Endothelial cell of umbilical vein (primary cell): Measurements from ENCODE around the gene MR1. TPM values are rescaled to one million over a fixed set of nuclear protein-coding genes. Genes with fewer than 3 reads are reported as not detected.
A peak's percentile ranks its signal among the peaks of the same experiment; 100 is the strongest.

ENCODE experiments used
- BruUV-seq: library from RNA; stranded (reverse); fragments of 400-500 nt; replicated peaks from 2 replicates; lab custom pipeline; 2021; lab: Mats Ljungman, UMichigan
- CTCF ChIA-PET: fragments of 300-600, 350-600 bp; sonication (Branson Sonifier 250); formaldehyde crosslinking; loops from one replicate; lab custom pipeline; 2021; ENCODE audit warnings: antibody characterized with exemption, inconsistent platforms; lab: Charles Lee
- POLR2A ChIA-PET: fragments of 300-600, 350-600 bp; sonication (Branson Sonifier 250); formaldehyde crosslinking; loops from one replicate; lab custom pipeline; 2021; ENCODE audit warnings: antibody characterized with exemption, inconsistent platforms; lab: Charles Lee
- DNase-seq: peaks from one replicate; pipeline ENCODE4 v3.0.0-alpha.2; 2011; ENCODE audit warnings: low read depth, low spot score
- FAIRE-seq: peaks from 2 replicates; lab custom pipeline; 2011; peaks lifted over from hg19 to GRCh38; lab: Jason Lieb, UNC
- H2AFZ ChIP-seq: 2 replicates; pipeline ENCODE4 v1.6.0; 2012; ENCODE audit warnings: low read depth, low read length, control low read depth, inconsistent platforms
- H3K27ac ChIP-seq: 2 replicates; pipeline ENCODE4 v1.5.1; 2011; ENCODE audit warnings: low read depth, mild to moderate bottlenecking, control low read depth, low read length, moderate library complexity; ENCODE audit not compliant: insufficient read depth
- H3K27me3 ChIP-seq, 2 experiments: 2 replicates each; pipeline versions ENCODE4 v1.6.0 to v1.6.1; 2011; ENCODE audit warnings: low read length in 2 of 2, mixed read lengths in 1 of 2; ENCODE audit not compliant: control insufficient read depth in 2 of 2, insufficient read depth in 2 of 2
- H3K36me3 ChIP-seq, 2 experiments: 2 replicates in 1 of 2; 3 replicates in 1 of 2; pipeline ENCODE4 v1.5.1; 2011; ENCODE audit warnings: low read length in 2 of 2, mild to moderate bottlenecking in 1 of 2, moderate library complexity in 1 of 2; ENCODE audit not compliant: control insufficient read depth in 2 of 2, insufficient read depth in 2 of 2; ENCODE audit errors: extremely low read depth in 1 of 2
- H3K4me1 ChIP-seq: 3 replicates; pipeline ENCODE4 v1.5.1; 2011; ENCODE audit warnings: mild to moderate bottlenecking, low read length; ENCODE audit not compliant: control insufficient read depth, insufficient read depth; ENCODE audit errors: extremely low read depth
- H3K4me2 ChIP-seq: 2 replicates; pipeline ENCODE4 v1.6.1; 2011; ENCODE audit warnings: low read length, control low read depth, mixed read lengths; ENCODE audit not compliant: insufficient read depth
- H3K4me3 ChIP-seq, 3 experiments: fragments of 200-600 bp in 1 of 3; sonication (generic), shearing (Covaris generic) in 1 of 3; replicated peaks in 1 of 3; 2 replicates each; pipeline ENCODE4 v1.5.1; 2011 to 2016; ENCODE audit warnings: control low read depth in 3 of 3, low read length in 3 of 3, mild to moderate bottlenecking in 2 of 3, inconsistent platforms in 1 of 3, low read depth in 1 of 3, moderate library complexity in 1 of 3; ENCODE audit not compliant: insufficient read depth in 1 of 3
- H3K79me2 ChIP-seq: 2 replicates; pipeline ENCODE4 v1.6.0; 2012; ENCODE audit warnings: low read length, inconsistent platforms; ENCODE audit not compliant: control insufficient read depth, insufficient read depth
- H3K9ac ChIP-seq: replicated peaks from 2 replicates; pipeline ENCODE3; 2011; ENCODE audit warnings: low read length, control low read depth; ENCODE audit not compliant: insufficient read depth; ENCODE audit errors: extremely low read depth
- H3K9me1 ChIP-seq: replicated peaks from 3 replicates; pipeline ENCODE4 v1.6.0; 2011; ENCODE audit warnings: mild to moderate bottlenecking, low read length; ENCODE audit not compliant: control insufficient read depth, insufficient read depth; ENCODE audit errors: extremely low read depth
- H3K9me3 ChIP-seq: replicated peaks from 2 replicates; pipeline ENCODE4 v1.5.1; 2012; ENCODE audit warnings: low read length, inconsistent platforms; ENCODE audit not compliant: control insufficient read depth, insufficient read depth
- H4K20me1 ChIP-seq: replicated peaks from 2 replicates; pipeline ENCODE3; 2011; ENCODE audit warnings: mild to moderate bottlenecking, low read length; ENCODE audit not compliant: control insufficient read depth, insufficient read depth; ENCODE audit errors: extremely low read depth
- EZH2 ChIP-seq: IDR thresholded peaks from 2 replicates; pipeline ENCODE4 v1.6.1; 2012; ENCODE audit warnings: borderline replicate concordance, low read depth, mild to moderate bottlenecking, moderate library complexity, low read length, inconsistent platforms; ENCODE audit not compliant: severe bottlenecking
- FOS ChIP-seq: IDR thresholded peaks from 2 replicates; pipeline ENCODE4 v1.6.1; 2011; ENCODE audit warnings: mild to moderate bottlenecking, low read length, moderate library complexity, borderline replicate concordance; ENCODE audit not compliant: insufficient read depth
- POLR2A ChIP-seq: IDR thresholded peaks from 2 replicates; pipeline ENCODE4 v1.6.1; 2012; ENCODE audit warnings: low read depth, mild to moderate bottlenecking, control low read depth, low read length
- POLR2AphosphoS5 ChIP-seq: IDR thresholded peaks from 2 replicates; pipeline ENCODE4 v1.6.1; 2012; ENCODE audit warnings: low read depth, mild to moderate bottlenecking, control low read depth, low read length, moderate library complexity; ENCODE audit not compliant: insufficient read depth
- dilution Hi-C: fragments of 300-500 bp; cut with MboI; formaldehyde crosslinking; loops from one replicate; pipeline ENCODE4 v1.15.0; 2019; ENCODE audit warnings: low sequenced_read_pairs; ENCODE audit not compliant: extremely low pct_ligation_motif_present
- intact Hi-C: fragments of 100-400 bp; cut with micrococcal nuclease; formaldehyde crosslinking; loops from one replicate; pipeline ENCODE4 v1.10.0; 2022
- polyA plus RNA-seq, 4 experiments: library from polyadenylated mRNA; depleted of rRNA in 3 of 4; stranded (reverse) in 3 of 4; unstranded in 1 of 4; fragments of >200 nt; gene quantifications; 2 replicates each; pipeline versions ENCODE4 v1.2.1 to v1.2.3, GENCODE V29; 2011 to 2012; ENCODE audit warnings: missing spikeins in 1 of 4
- total RNA-seq: library from RNA; stranded (reverse); gene quantifications from 2 replicates; pipeline ENCODE4 v1.2.3, GENCODE V29; 2021
- TF ChIP-seq, protein P1 (sequence below), 2 donors: IDR thresholded peaks; 1 replicate in 1 of 2; 2 replicates in 1 of 2; pipeline ENCODE4 v1.5.1; 2011; ENCODE audit warnings: low read length in 2 of 2, mild to moderate bottlenecking in 2 of 2, moderate library complexity in 2 of 2, control low read depth in 1 of 2, inconsistent platforms in 1 of 2, low read depth in 1 of 2; ENCODE audit not compliant: insufficient read depth in 1 of 2; ENCODE audit errors: extremely low read depth in 1 of 2

The MR1 gene
- total and polyA plus RNA-seq, 2 donors (not counting 3 experiments of a cell fraction or from before 2014, with no cell fraction given): 1.3 to 2.5 TPM

- no peaks in the 10 kb centered on the region for H4K20me1 ChIP-seq
- peak overlapping the region; percentile 26 for H2AFZ ChIP-seq
- intact Hi-C loops: loop anchor here (1.0 to 5.0 kb wide), 5 partner anchors 14 to 602 kb away; partner anchors contain the start of genes ACBD6 and STX6
- H3K36me3 ChIP-seq: no peaks in the 10 kb centered on the region
- peak overlapping the region; percentile 44 to 63 (median 46) for H3K4me3 ChIP-seq
- ChIA-PET CTCF (interaction anchor here (0.6 to 4.8 kb wide), 21 partner anchors 8 to 1290 kb away, joined by 3 to 43 read pairs (median 4); no protein-coding TSS in a partner anchor), POLR2A (interaction anchor here (0.6 to 5.8 kb wide), 9 partner anchors 9 to 604 kb away, joined by 3 to 114 read pairs (median 4); partner anchors contain the start of genes IER5 and STX6)
- H3K4me1 ChIP-seq: peaks cover 65% of the 10 kb centered on the region
- H3K4me2 ChIP-seq: peak overlapping the region; percentile 53
- no peak for DNase-seq
- H3K9ac ChIP-seq: peak overlapping the region; percentile 92
- no peaks in the 10 kb centered on the region for H3K9me1 ChIP-seq
- no peak for FAIRE-seq
- TF ChIP-seq, protein P1, sequence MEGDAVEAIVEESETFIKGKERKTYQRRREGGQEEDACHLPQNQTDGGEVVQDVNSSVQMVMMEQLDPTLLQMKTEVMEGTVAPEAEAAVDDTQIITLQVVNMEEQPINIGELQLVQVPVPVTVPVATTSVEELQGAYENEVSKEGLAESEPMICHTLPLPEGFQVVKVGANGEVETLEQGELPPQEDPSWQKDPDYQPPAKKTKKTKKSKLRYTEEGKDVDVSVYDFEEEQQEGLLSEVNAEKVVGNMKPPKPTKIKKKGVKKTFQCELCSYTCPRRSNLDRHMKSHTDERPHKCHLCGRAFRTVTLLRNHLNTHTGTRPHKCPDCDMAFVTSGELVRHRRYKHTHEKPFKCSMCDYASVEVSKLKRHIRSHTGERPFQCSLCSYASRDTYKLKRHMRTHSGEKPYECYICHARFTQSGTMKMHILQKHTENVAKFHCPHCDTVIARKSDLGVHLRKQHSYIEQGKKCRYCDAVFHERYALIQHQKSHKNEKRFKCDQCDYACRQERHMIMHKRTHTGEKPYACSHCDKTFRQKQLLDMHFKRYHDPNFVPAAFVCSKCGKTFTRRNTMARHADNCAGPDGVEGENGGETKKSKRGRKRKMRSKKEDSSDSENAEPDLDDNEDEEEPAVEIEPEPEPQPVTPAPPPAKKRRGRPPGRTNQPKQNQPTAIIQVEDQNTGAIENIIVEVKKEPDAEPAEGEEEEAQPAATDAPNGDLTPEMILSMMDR (IDR thresholded peaks at IDR 0.05; ENCODE audit: extremely low read depth in 1 of 2, insufficient read depth in 1 of 2, low read depth in 1 of 2, low read length in 2 of 2): peak in 1 of 2 donors; percentile 21
- TF ChIP-seq POLR2AphosphoS5 (no peak), FOS (no peak), EZH2 (no peak), POLR2A (peak; percentile 16)
- peak overlapping the region; percentile 90 for H3K27ac ChIP-seq
- no peaks in the 10 kb centered on the region for H3K27me3 ChIP-seq
- BruUV-seq: TSS peak; percentile 54
- no peaks in the 10 kb centered on the region for H3K9me3 ChIP-seq
- no peaks in the 10 kb centered on the region for H3K79me2 ChIP-seq
- dilution Hi-C loops: no loop called here
Measured at GRCh38 chr1:181104790-181105133, 71.0 kb downstream of the MR1 start.
